Measurements from ENCODE around the gene DIO3. TPM values are rescaled to one million over a fixed set of nuclear protein-coding genes. Genes with fewer than 3 reads are reported as not detected.

DIO3 gene
- not detected in 2 replicates for total RNA-seq

DNA sequence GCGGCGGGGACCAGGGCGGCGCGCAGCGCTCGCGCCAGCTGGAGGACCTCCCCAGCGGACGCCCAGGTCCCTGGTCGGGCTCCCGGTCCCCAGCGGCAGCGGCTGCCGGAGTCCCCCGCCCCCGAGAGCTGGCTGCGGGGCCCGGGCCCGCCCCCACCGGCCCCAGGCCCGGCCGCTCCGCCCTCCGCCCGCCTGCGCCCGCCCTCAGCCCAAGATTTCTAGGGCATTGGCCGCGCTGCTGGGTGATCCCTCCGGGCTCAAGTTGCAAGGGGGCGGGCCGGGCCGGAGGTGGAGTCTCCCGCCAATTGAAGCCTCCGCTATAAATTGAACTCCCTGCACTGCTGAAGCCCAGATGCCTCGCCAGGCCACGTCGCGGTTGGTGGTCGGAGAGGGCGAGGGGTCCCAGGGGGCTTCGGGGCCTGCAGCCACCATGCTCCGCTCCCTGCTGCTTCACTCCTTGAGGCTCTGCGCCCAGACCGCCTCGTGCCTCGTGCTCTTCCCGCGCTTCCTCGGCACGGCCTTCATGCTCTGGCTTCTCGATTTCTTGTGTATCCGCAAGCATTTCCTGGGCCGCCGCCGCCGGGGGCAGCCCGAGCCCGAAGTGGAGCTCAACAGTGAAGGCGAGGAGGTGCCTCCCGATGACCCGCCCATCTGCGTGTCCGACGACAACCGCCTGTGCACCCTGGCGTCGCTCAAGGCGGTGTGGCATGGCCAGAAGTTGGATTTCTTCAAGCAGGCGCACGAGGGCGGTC lies at the start of gene DIO3:
DIO3 (plus strand) TSS at position 351 of the 752 bp plus-strand sequence.

Other genes starting within 250 kb of the DIO3 start
- gene PPP2R5C, start 200.2 kb downstream of the DIO3 start, total RNA-seq: 60.0 and 66.8 TPM in 2 replicates

Measured in mammary microvascular endothelial cell (primary cell).